GM19455 (cell line): ENCODE data around the gene SINHCAF.
"Not testable (repeated sequence)": the region's sequence is repeated elsewhere in the genome, so short reads cannot be mapped to it uniquely, and the experiment has no call there.

Experiments
- ATAC-seq: cut with Tn5 transposase; IDR thresholded peaks from one replicate; pipeline ENCODE4 v1.9.1; 2021; ENCODE audit not compliant: unreplicated experiment

SINHCAF gene

GRCh38 chr12:31310488-31310887, 15.5 kb downstream of the SINHCAF start:
- ATAC-seq, result no peak

DNA sequence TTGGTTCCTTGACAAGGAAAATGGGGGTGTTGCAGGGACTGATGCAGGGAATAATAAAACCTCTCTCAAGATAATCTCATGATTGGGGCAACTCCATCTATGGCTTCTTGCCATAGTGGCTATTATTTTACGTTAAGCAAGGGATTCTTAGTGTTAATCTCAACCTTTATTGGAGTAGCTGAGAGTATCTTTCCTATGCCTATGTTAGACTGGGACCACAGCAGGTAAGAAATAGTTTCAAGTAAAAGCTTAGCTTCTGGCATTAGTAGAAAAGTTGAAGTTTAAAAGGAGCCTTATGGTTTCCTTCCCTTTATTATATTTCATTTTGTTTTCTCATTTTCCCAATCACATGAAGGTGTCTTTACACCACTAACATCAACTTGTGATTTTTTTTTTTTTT, 16.7 kb downstream of the SINHCAF start:
- ATAC-seq, result no peak

DNA sequence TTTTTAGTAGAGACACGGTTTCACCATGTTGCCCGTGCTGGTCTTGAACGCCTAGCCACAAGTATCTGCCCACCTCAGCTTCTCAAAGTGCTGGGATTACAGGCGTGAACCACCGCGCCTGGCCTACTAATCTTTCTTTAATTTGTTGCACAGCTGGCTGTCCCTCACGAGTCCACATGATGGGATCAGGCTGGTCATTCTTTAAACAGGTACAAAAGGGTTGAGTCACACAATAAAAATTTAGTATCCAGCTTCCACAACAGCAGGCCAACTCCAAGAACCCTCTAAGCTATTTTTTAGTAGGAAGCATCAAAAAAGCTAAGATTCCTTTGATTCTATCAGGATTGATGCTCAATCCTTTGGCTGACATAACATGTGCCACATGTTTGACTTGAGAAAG, 17.8 kb downstream of the SINHCAF start:
- ATAC-seq, result no peak

DNA sequence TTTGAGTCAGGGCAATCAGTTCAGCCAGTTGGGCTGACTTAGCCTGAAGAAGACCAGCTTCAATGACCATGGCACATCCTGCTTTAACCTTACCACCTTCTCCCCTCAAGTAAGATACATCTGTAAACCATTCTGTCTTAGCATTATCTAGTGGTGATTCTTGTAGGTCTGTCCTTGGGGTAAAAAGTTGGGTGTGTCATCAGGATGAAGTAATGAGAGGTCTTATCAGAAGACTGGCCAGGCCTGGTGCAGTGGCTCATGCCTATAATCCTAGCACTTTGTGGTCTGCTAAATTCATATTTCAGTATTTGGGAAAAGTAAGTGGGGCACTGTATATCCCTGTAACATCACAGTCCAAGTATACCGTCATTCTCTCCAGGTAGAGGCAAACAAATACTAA, 19.1 kb downstream of the SINHCAF start:
- no peak for ATAC-seq

DNA sequence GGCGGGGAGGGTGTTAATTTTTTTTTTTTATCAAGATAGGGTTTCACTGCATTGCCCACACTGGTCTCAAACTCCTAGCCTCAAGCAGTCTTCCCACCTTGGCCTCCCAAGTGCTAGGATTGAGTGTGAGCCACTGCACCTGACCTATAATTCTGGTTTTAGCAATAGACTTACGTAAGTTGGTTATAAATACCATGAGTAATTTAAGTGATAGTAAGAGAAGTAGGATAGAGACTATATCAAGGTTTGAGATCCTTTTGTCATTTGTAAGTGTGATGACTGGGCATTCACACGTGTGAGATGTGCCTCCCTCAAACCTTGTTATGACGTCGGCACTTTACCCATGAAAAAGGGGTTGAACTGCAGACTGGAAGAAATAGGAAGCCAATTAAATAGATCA, 22.5 kb downstream of the SINHCAF start:
- no peak for ATAC-seq

- ATAC-seq, result no peak
Measured at GRCh38 chr12:31301311-31301710, 24.6 kb downstream of the SINHCAF start.

GRCh38 chr12:31300783-31301182, 25.2 kb downstream of the SINHCAF start:
- ATAC-seq, result no peak

- no peak for ATAC-seq
Measured at GRCh38 chr12:31300341-31300740, 25.6 kb downstream of the SINHCAF start.

- no peak for ATAC-seq
Measured at GRCh38 chr12:31298922-31299321, 27.0 kb downstream of the SINHCAF start.

- no peak for ATAC-seq
Measured at GRCh38 chr12:31298515-31298910, 27.4 kb downstream of the SINHCAF start.

DNA sequence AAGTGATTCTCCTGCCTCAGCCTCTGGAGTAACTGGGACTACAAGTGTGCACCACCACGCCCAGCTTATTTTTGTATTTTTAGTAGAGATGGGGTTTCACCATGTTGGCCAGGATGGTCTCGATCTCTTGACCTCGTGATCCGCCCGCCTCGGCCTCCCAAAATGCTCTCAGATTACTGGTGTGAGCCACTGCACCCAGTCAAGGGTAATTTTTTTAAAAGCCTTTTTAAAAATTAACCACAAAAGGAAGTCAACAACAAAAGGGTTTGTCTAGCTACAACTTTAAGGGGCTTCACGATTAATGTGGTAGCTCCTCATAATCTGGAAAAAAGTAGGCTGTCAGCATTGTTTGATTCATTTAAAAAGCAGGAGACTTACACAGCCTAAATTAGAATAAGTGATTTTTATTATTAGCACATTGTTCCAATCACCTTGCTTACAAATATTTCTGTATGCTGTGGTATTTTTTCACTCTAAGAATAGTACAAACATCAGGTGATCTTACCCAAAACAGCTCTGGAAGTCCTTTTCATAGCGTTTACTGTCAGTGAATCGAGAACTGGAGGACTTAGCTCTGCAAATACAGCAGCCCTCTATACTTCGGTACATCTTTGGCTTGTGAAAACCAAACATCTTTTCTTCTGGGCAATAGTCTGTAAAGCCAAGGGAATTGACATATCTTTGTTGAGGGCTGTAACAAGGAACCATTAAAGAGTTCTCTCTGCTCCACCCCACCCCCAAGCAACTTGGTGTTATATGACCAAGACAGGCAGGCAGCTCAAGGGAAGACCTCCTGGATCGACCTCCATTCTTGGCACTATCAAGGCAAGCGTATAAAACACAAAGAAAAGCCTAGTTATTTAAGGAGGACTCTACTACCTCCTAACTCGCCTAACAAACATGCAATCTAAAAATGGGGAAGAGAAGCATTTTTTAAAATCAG, 28.1 kb downstream of the SINHCAF start:
- ATAC-seq, result peak; percentile 56

DNA sequence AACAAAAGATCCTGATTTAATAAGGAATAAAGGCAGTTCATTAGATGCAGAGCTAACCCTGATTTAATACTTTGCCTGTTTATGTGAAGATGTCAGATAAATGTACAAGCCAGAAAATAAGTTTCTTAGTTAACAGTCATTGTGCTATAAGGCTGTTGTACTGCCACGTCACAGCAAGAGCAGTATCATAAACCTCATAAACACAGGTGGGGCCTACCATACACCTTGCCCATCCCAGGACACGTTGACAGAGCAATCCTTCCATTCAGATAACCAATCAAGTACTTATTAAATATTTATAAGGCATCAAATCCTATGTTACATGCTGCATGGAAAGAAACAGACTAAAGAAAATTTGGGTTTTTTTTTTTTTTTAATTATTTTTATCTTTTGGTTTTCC, 36.5 kb downstream of the SINHCAF start:
- ATAC-seq, result no peak

DNA sequence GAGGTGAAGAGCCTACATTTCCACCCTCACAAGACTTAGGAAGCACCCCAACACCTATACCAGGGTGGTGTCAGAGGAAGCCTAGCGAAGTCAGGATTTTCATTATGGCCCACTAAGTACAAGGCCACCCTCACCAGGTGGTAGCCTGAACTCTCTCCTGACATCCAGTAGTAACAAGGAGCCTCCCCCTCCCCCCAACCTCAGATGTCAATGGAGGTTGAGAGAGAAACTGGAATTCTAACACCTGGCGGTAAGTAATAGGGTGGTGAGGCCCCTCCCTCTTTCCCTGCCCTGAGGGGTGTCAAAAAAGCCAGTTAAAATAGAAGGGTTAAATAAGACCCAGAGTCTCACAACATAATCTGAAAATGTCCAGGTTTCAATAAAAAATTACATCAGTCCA, 37.6 kb downstream of the SINHCAF start:
- ATAC-seq, result no peak

DNA sequence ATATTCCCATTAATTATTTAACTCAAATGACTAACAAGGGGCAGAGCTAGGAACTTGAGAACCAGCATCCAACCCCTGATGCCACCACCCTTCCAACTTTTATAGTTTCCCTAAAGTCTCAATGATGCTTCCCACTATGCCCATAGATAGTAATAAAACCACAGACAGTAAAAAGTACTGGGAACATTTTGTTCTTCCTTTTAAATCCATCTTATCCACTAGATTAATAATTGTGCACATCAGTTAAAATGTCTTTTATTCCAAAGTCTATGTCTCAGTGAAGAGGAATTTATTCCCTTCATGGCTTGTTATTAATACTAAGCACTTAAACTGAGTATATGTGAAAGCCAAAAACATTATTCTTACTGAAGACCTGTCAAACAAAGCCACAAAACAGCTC, 45.8 kb downstream of the SINHCAF start:
- no peak for ATAC-seq

- no peak for ATAC-seq
Measured at GRCh38 chr12:31279390-31279924, 46.5 kb downstream of the SINHCAF start.

DNA sequence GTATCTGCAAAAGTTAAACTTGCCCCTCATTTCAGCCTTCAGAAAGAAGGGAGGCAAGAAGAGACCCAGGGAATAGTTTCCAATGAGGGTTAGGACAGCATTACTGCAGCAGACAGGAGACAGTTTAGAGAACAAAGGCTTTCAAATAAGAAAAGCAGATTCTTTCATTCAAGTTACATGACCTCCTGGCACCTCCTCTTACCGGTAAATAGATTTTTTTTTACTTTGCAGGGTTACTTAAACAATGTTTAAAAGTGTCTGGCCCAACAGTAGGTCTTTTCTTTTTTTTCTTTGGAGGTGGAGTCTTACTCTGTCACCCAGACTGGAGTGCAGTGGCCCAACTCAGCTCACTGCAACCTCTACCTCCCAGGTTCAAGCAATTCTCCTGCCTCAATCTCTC, 47.1 kb downstream of the SINHCAF start:
- no peak for ATAC-seq

- ATAC-seq, result no peak
Measured at GRCh38 chr12:31278424-31278823, 47.5 kb downstream of the SINHCAF start.

- no peak for ATAC-seq
Measured at GRCh38 chr12:31277081-31277480, 48.9 kb downstream of the SINHCAF start.

GRCh38 chr12:31275491-31275890, 50.5 kb downstream of the SINHCAF start:
- no peak for ATAC-seq

DNA sequence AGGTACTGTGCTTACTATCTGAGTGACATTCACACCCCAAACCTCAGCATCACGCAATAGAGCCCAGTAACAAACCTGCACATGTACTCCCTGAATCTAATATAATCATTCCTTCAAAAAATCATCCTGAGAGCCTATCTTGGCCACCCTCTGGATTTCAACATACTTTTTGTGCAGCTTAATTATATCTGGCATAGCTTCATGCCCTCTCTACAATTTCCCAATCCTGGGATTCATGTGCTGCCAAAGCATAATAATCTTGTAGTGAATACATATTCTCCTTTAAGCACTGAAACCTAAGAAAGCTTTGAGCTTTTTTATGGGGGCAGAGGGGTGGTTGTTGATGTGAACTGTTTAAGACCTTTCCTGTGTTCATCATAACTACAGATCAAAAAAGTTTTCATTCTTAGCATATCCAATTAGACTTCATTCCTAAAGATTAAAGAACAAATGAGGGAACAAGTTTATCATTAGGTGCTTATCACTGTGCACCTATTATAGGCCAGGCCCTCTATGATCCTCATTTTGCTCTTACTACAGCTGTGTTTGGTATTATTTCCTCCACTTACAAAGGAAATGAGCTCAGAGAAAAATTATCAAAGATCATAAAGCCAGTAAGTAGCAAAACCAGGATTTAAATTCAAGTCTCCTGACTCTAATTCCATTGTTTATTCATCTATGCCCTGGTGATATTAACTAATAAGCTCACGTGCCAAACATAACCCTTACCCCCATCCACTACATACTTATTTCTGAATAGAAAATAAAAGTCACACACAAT, 51.2 kb downstream of the SINHCAF start:
- ATAC-seq, result no peak

- not testable (repeated sequence) for ATAC-seq
Measured at GRCh38 chr12:31273794-31274193, 52.2 kb downstream of the SINHCAF start.
